ENCODE results near the gene KIAA1217. TPM values are rescaled to one million over a fixed set of nuclear protein-coding genes. Genes with fewer than 3 reads are reported as not detected.

The KIAA1217 gene
- total RNA-seq, 1 donor from 2014 or later: 54.3 TPM

- TF ChIP-seq CTCF (IDR thresholded peaks at IDR 0.05) (no peak), POLR2A (IDR thresholded peaks at IDR 0.05) (no peak), POLR2AphosphoS5 (IDR thresholded peaks at IDR 0.05; ENCODE audit: insufficient read depth in 1 of 2, low read depth in 1 of 2) (no peak)
- no peak for DNase-seq (ENCODE audit: extremely low spot score in 2 of 2)
- intact Hi-C loops (cut with DNase I): no loop called here
- Histone ChIP-seq H3K4me1 (peaks cover 15% of the 10 kb centered on the region), H3K9me3 (no peaks in the 10 kb centered on the region), H3K27ac (peak overlapping the region; percentile 62), H3K4me3 (no peak overlapping the region), H3K36me3 (no peaks in the 10 kb centered on the region), H3K27me3 (no peaks in the 10 kb centered on the region)
These were observed 174.2 kb downstream of the KIAA1217 start for GRCh38 chr10:24382979-24383663.

- Histone ChIP-seq H3K36me3 (no peaks in the 10 kb centered on the region), H3K9me3 (no peaks in the 10 kb centered on the region), H3K4me3 (no peak overlapping the region), H3K4me1 (peaks cover 15% of the 10 kb centered on the region), H3K27ac (peak overlapping the region; percentile 67), H3K27me3 (no peaks in the 10 kb centered on the region)
- peak in 1 of 2 donors; percentile 96 for DNase-seq (ENCODE audit: extremely low spot score in 2 of 2)
- intact Hi-C loops (cut with DNase I): no loop called here
- TF ChIP-seq POLR2A (IDR thresholded peaks at IDR 0.05): no peak
- peak; percentile 78 to 90 for TF ChIP-seq POLR2AphosphoS5 (IDR thresholded peaks at IDR 0.05; ENCODE audit: insufficient read depth in 1 of 2, low read depth in 1 of 2)
- no peak for TF ChIP-seq CTCF (IDR thresholded peaks at IDR 0.05)
These were observed 174.8 kb downstream of the KIAA1217 start for GRCh38 chr10:24383681-24384106.

GRCh38 chr10:24384954-24385353 is 176.0 kb downstream of the KIAA1217 start:
- Histone ChIP-seq H3K4me3 (no peak overlapping the region), H3K4me1 (peaks cover 15% of the 10 kb centered on the region), H3K9me3 (no peaks in the 10 kb centered on the region), H3K27me3 (no peaks in the 10 kb centered on the region), H3K27ac (no peak overlapping the region), H3K36me3 (no peaks in the 10 kb centered on the region)
- DNase-seq (ENCODE audit: extremely low spot score in 2 of 2): no peak
- no peak for TF ChIP-seq POLR2A (IDR thresholded peaks at IDR 0.05)
- TF ChIP-seq POLR2AphosphoS5 (IDR thresholded peaks at IDR 0.05; ENCODE audit: insufficient read depth in 1 of 2, low read depth in 1 of 2): no peak
- no peak for TF ChIP-seq CTCF (IDR thresholded peaks at IDR 0.05)
- intact Hi-C loops (cut with DNase I): no loop called here

- TF ChIP-seq CTCF (IDR thresholded peaks at IDR 0.05) (no peak), POLR2A (IDR thresholded peaks at IDR 0.05) (no peak), POLR2AphosphoS5 (IDR thresholded peaks at IDR 0.05; ENCODE audit: insufficient read depth in 1 of 2, low read depth in 1 of 2) (no peak)
- Histone ChIP-seq H3K4me1 (peaks cover 15% of the 10 kb centered on the region), H3K27ac (no peak overlapping the region), H3K4me3 (no peak overlapping the region), H3K9me3 (no peaks in the 10 kb centered on the region), H3K27me3 (no peaks in the 10 kb centered on the region), H3K36me3 (no peaks in the 10 kb centered on the region)
- DNase-seq (ENCODE audit: extremely low spot score in 2 of 2): no peak
- intact Hi-C loops (cut with DNase I): no loop called here
These were observed 176.8 kb downstream of the KIAA1217 start for GRCh38 chr10:24385776-24386175.

GRCh38 chr10:24390146-24390700 is 181.3 kb downstream of the KIAA1217 start:
- H3K27ac ChIP-seq: no peak overlapping the region
- no peaks in the 10 kb centered on the region for H3K4me1 ChIP-seq
- DNase-seq (ENCODE audit: extremely low spot score in 2 of 2): no peak
- no peaks in the 10 kb centered on the region for H3K9me3 ChIP-seq
- intact Hi-C loops (cut with DNase I): no loop called here
- no peak overlapping the region for H3K4me3 ChIP-seq
- no peak for TF ChIP-seq POLR2AphosphoS5 (IDR thresholded peaks at IDR 0.05; ENCODE audit: insufficient read depth in 1 of 2, low read depth in 1 of 2)
- TF ChIP-seq POLR2A (IDR thresholded peaks at IDR 0.05): no peak
- no peak for TF ChIP-seq CTCF (IDR thresholded peaks at IDR 0.05)
- no peaks in the 10 kb centered on the region for H3K27me3 ChIP-seq
- no peaks in the 10 kb centered on the region for H3K36me3 ChIP-seq
